Right atrium auricular region (tissue), 2 donors: ENCODE data around the gene BMS1. TPM values are rescaled to one million over a fixed set of nuclear protein-coding genes. Genes with fewer than 3 reads are reported as not detected.
"Not testable (repeated sequence)": the region's sequence is repeated elsewhere in the genome, so short reads cannot be mapped to it uniquely, and the experiment has no call there.

Source experiments
- DNase-seq: peaks from one replicate; pipeline ENCODE4 v3.0.0-alpha.2; 2019; ENCODE audit warnings: low spot score
- H3K27ac ChIP-seq, 2 donors: fragments of 200-600 bp; sonication (generic); 1 replicate in 1 of 2; 2 replicates in 1 of 2; pipeline ENCODE4 v1.5.1; 2016 to 2019
- H3K27me3 ChIP-seq, 2 donors: fragments of 200-600 bp; sonication (generic); one replicate each; pipeline versions ENCODE4 v1.5.1 to v1.6.0; 2017 to 2019
- H3K36me3 ChIP-seq: fragments of 200-600 bp; sonication (generic); one replicate; pipeline ENCODE4 v1.5.1; 2016
- H3K4me1 ChIP-seq, 2 donors: fragments of 200-600 bp; sonication (generic); one replicate each; pipeline versions ENCODE4 v1.5.1 to v1.6.0; 2017 to 2019
- H3K4me3 ChIP-seq, 2 donors: fragments of 200-600 bp; sonication (generic); 1 replicate in 1 of 2; 2 replicates in 1 of 2; pipeline ENCODE4 v1.5.1; 2017 to 2019; ENCODE audit warnings: mild to moderate bottlenecking in 1 of 2, moderate library complexity in 1 of 2
- H3K9me3 ChIP-seq, 2 donors: fragments of 200-600 bp; sonication (generic); one replicate each; pipeline ENCODE4 v1.5.1; 2019
- CTCF ChIP-seq, 2 donors: fragments of 200-600 bp; sonication (generic); IDR thresholded peaks; one replicate each; pipeline ENCODE4 v1.5.1; 2019; ENCODE audit warnings: antibody characterized with exemption in 2 of 2
- total RNA-seq, 2 donors: library from RNA; depleted of rRNA; stranded (reverse); fragments of >200 nt; gene quantifications; one replicate each; pipeline ENCODE4 v1.1.0, GENCODE V29; 2016

BMS1 gene
- total RNA-seq: 10 to 100 TPM; 10.5 to 11.2 TPM

GRCh38 chr10:42782446-42783180 is at the start of gene BMS1:
Gene BMS1, plus strand, starts transcription at chr10:42782795. Its CDS starts 1,600 bp downstream, at chr10:42784395.
- H3K27me3 ChIP-seq: no peaks in the 10 kb centered on the region
- no peaks in the 10 kb centered on the region for H3K9me3 ChIP-seq

GRCh38 chr10:42734536-42734935 is 48.1 kb upstream of the BMS1 start:
- H3K4me1 ChIP-seq: no peaks in the 10 kb centered on the region
- no peaks in the 10 kb centered on the region for H3K9me3 ChIP-seq
- no peaks in the 10 kb centered on the region for H3K27me3 ChIP-seq
- no peak overlapping the region for H3K4me3 ChIP-seq
- no peak for TF ChIP-seq CTCF (IDR thresholded peaks at IDR 0.05)
- no peaks in the 10 kb centered on the region for H3K36me3 ChIP-seq
- no peak overlapping the region for H3K27ac ChIP-seq
- no peak for DNase-seq

More at GRCh38 chr10:42782446-42783180, at the start of gene BMS1:
- peak in 1 of 2 donors; percentile 26 for TF ChIP-seq CTCF (IDR thresholded peaks at IDR 0.05)
- peak within 1 kb of the TSS; percentile 68 to 84 for H3K4me3 ChIP-seq
- peak within 1 kb of the TSS; percentile 88 to 94 for H3K27ac ChIP-seq
- H3K4me1 ChIP-seq: peaks cover 0 to 9% of the 10 kb centered on the region in 2 donors
- peaks cover 34% of the 10 kb centered on the region for H3K36me3 ChIP-seq
- DNase-seq: peak; percentile 94

GRCh38 chr10:42738679-42739078 is 43.9 kb upstream of the BMS1 start:
- no peak for DNase-seq
- Histone ChIP-seq H3K9me3 (peaks cover 5 to 21% of the 10 kb centered on the region in 2 donors), H3K4me3 (no peak overlapping the region), H3K4me1 (no peaks in the 10 kb centered on the region), H3K36me3 (no peaks in the 10 kb centered on the region), H3K27me3 (no peaks in the 10 kb centered on the region), H3K27ac (no peak overlapping the region)
- no peak for TF ChIP-seq CTCF (IDR thresholded peaks at IDR 0.05)

- H3K27me3 ChIP-seq, H3K36me3 ChIP-seq, H3K27ac ChIP-seq, DNase-seq, H3K4me1 ChIP-seq, H3K4me3 ChIP-seq: not testable (repeated sequence)
- H3K9me3 ChIP-seq: peaks cover 5 to 21% of the 10 kb centered on the region in 2 donors
Observed at GRCh38 chr10:42741536-42741935, 41.1 kb upstream of the BMS1 start.

GRCh38 chr10:42743697-42744096 is 38.9 kb upstream of the BMS1 start:
- Histone ChIP-seq H3K4me3 (no peak overlapping the region), H3K27ac (no peak overlapping the region), H3K36me3 (no peaks in the 10 kb centered on the region), H3K4me1 (no peaks in the 10 kb centered on the region), H3K27me3 (no peaks in the 10 kb centered on the region), H3K9me3 (peaks cover 5 to 21% of the 10 kb centered on the region in 2 donors)
- TF ChIP-seq CTCF (IDR thresholded peaks at IDR 0.05): no peak
- DNase-seq: no peak

- no peak for DNase-seq
- H3K27ac ChIP-seq: no peak overlapping the region
- no peak for TF ChIP-seq CTCF (IDR thresholded peaks at IDR 0.05)
- H3K4me1 ChIP-seq: no peaks in the 10 kb centered on the region
- no peaks in the 10 kb centered on the region for H3K27me3 ChIP-seq
- H3K4me3 ChIP-seq: no peak overlapping the region
- peaks cover 5 to 21% of the 10 kb centered on the region in 2 donors for H3K9me3 ChIP-seq
- no peaks in the 10 kb centered on the region for H3K36me3 ChIP-seq
Observed at GRCh38 chr10:42744134-42744701, 38.4 kb upstream of the BMS1 start.
